HG03095 (cell line): Measurements from ENCODE around the gene TNKS2.

Experiments
- ATAC-seq: cut with Tn5 transposase; IDR thresholded peaks from one replicate; pipeline ENCODE4 v1.9.1; 2021; ENCODE audit warnings: moderate library complexity; ENCODE audit not compliant: unreplicated experiment

The TNKS2 gene

DNA sequence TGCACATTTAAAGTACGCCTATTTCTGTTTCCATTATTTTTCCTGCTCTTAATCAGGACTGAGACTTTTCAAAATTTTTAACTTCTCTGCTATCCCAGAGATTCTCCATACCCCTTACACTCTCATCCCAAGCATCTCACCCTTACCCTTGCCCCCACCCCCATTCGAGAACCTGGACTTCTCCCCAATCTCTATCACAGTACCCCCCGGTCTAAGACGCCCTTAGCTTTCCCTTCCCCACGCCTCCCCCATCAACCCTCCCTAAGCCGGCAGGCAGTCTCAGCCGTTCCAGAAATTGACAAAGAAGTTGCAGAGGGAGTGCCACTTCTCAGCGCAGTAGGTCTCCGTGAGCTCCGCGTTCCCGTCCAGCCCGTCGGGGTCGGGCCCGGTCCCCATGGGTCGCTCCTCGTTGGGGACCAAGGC, 109.7 kb downstream of the TNKS2 start:
- ATAC-seq, result no peak

DNA sequence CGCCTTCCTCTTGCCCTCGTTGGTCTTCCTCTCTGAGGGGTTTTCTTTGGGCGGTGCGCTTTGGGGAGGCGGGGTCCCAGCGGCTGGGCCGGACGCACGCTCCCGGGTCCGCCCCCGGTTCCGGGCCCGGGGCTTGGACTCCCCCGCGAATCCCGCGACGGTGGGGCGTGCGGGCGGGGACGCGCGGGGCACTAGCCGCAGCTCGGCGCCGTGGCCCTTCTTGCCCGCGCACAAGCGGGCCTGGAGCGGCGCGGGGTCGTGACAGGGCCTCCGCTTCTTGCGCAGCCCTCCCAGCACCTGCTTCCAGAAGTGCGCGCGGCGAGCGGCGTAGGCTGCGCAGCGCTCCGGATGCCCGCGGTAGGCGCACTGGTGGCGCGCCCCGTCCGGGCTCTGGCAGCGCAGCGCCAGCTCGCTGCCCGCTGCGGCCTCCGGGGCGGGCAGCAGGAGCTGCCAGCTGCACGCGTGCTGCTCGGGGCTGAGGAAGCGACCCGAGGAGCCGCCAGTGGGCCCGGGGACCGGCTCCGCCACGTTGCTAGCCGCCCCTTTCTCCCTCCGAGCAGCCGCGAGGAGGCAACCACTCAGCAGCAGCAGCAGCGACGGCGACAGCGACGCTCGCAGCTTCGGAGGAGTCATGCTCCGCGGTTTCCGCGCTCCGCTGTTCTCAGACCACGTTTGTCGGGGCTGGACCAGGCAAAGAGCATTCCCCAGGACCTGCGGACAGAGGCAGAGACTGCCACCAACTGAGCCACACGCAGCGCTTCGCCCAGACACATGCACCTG, 110.3 kb downstream of the TNKS2 start:
- peak; percentile 88 for ATAC-seq

DNA sequence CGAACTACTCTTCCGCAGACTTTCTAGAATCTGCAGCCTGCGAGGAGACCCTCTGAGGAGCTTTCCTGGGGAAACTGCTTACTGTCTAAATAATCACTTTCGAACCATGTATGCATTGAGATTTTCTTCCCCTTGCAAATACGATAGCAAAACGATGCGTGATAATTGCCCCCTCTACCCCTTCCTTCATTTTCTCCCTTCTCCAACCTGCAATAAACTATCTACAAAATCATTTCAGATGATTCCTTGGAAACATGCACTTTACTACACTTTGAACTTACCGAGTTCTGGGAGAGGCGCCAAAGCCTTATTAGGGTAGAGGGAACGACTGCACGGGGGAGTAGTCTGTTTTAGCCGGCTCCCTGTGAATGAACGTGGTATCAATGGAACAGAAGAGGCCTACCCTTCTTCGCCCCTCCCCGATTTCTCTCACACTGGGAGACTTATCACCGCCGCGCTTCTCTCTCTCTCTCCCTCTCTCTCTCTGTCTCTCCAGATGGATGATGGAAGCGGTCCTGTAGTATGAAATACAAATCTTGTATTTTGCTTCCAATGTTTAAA, 111.0 kb downstream of the TNKS2 start, which contains the start of gene FGFBP3:
FGFBP3 (minus strand) TSS at position 370 of the 561 bp plus-strand sequence. CDS start 517 bp downstream, outside the sequence.
- ATAC-seq, result no peak

DNA sequence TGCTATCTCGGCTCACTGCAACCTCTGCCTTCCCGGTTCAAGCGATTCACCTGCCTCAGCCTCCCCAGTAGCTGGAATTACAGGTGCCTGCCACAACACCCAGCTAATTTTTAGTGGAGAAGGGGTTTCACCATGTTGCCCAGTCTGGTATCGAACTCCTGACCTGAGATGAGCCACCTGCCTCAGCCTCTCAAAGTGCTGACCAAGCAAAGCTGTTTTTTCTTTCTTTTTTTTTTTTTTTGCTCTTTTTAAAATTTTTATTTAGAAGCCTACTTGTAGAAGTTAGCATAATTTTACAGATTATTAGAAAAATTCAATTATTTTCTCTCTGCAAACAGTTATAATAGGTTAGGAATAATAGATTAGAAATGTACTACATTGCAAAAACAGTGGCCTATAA, 112.2 kb downstream of the TNKS2 start:
- no peak for ATAC-seq
